ENCODE measurements around the gene MYOZ2.

MYOZ2 gene

GRCh38 chr4:119207051-119207450 is 71.4 kb downstream of the MYOZ2 start:
- no peak for TF ChIP-seq CTCF (IDR thresholded peaks at IDR 0.05)

GRCh38 chr4:119209077-119209476 is 73.4 kb downstream of the MYOZ2 start:
- TF ChIP-seq CTCF (IDR thresholded peaks at IDR 0.05), result no peak

- no peak for TF ChIP-seq CTCF (IDR thresholded peaks at IDR 0.05)
Measured at GRCh38 chr4:119209586-119209985, 74.0 kb downstream of the MYOZ2 start.

GRCh38 chr4:119210775-119211174 is 75.1 kb downstream of the MYOZ2 start:
- no peak for TF ChIP-seq CTCF (IDR thresholded peaks at IDR 0.05)

GRCh38 chr4:119211867-119212233 is 76.2 kb downstream of the MYOZ2 start:
- no peak for TF ChIP-seq CTCF (IDR thresholded peaks at IDR 0.05)

GRCh38 chr4:119212234-119212963 is 76.8 kb downstream of the MYOZ2 start, which contains the start of gene USP53:
Gene USP53, plus strand, starts transcription at chr4:119212713. Its CDS starts 27,047 bp downstream, at chr4:119239760.
- TF ChIP-seq CTCF (IDR thresholded peaks at IDR 0.05), result no peak

GRCh38 chr4:119212964-119213606 is 77.5 kb downstream of the MYOZ2 start:
- peak; percentile 50 for TF ChIP-seq CTCF (IDR thresholded peaks at IDR 0.05)
